CD4-positive, alpha-beta T cell treated with Interleukin-17A for 1 hour (primary cell): ENCODE measurements around the gene KCNIP4.
"Not testable (repeated sequence)": the region's sequence is repeated elsewhere in the genome, so short reads cannot be mapped to it uniquely, and the experiment has no call there.

Source experiments
- DNase-seq: peaks from one replicate; pipeline ENCODE4 v3.0.0-alpha.2; 2020

Gene KCNIP4

GRCh38 chr4:21452931-21453330, 495.6 kb downstream of the KCNIP4 start:
- no peak for DNase-seq

- DNase-seq = no peak
These were observed 497.5 kb downstream of the KCNIP4 start for GRCh38 chr4:21451032-21451431.

GRCh38 chr4:21450331-21450730, 498.2 kb downstream of the KCNIP4 start:
- DNase-seq = no peak

- DNase-seq = no peak
These were observed 501.1 kb downstream of the KCNIP4 start for GRCh38 chr4:21447301-21448054.

GRCh38 chr4:21420166-21420565, 528.4 kb downstream of the KCNIP4 start:
- no peak for DNase-seq

DNA sequence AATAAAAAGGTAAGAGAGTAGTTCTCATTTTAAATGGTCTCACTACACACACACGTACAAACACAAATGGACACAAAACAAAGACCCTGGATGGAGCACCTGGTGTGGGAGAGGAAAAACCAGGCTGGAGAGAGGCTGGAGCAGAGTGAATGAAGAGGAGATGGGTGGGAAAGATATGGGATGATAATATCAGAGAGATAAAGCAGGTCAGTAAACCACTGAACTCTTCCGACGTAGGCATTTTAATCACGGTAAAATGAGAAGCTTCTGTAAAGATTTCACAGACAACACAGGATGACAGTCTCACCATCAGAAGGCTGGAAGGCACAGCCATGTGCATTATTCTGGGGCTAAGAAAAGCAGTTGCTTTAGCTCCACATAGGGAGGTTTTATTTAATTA, 532.8 kb downstream of the KCNIP4 start:
- no peak for DNase-seq

- no peak for DNase-seq
These were observed 534.7 kb downstream of the KCNIP4 start for GRCh38 chr4:21413807-21414370.

DNA sequence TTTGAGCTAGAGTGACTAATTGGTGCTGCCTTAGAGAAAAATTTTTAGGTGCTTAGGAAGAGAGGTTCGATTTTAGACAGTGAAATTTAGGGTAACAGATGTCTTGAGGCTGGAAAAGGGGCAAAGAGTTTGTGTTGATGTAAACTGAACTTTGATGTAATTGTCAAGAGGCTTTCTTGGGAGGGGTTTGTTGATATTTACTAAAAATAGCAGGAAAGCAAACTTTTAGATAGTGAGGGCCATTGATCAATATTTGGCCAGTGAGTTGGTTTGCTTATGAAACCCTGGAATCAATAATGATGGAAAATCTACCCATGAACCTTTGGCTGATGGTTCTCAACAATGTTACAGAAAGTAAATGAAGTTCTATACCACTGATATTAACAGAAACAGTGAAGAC, 537.5 kb downstream of the KCNIP4 start:
- no peak for DNase-seq

- no peak for DNase-seq
These were observed 538.2 kb downstream of the KCNIP4 start for GRCh38 chr4:21410372-21410771.

DNA sequence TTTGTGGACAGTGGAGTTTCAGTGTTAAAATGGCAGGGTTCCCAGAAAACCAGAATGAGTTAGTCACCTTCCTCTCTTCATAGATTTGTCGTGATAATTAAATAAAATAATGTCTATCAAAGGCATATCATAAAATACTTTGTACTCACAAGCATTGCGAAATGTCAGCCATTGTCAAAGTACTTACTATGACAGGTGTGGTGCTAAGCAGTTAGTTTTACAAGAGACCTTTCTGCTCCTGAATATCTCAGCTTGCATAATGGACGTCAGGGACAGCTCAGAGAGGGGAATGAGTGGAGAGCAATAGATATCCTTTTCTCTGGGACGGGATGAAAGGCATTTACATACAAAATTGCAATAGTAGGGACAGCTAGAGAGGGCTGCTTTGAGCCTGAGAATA, 560.9 kb downstream of the KCNIP4 start:
- no peak for DNase-seq

- DNase-seq = no peak
These were observed 562.3 kb downstream of the KCNIP4 start for GRCh38 chr4:21386166-21386780.

- no peak for DNase-seq
These were observed 562.9 kb downstream of the KCNIP4 start for GRCh38 chr4:21385706-21386105.

- DNase-seq = no peak
These were observed 564.0 kb downstream of the KCNIP4 start for GRCh38 chr4:21384609-21385008.

DNA sequence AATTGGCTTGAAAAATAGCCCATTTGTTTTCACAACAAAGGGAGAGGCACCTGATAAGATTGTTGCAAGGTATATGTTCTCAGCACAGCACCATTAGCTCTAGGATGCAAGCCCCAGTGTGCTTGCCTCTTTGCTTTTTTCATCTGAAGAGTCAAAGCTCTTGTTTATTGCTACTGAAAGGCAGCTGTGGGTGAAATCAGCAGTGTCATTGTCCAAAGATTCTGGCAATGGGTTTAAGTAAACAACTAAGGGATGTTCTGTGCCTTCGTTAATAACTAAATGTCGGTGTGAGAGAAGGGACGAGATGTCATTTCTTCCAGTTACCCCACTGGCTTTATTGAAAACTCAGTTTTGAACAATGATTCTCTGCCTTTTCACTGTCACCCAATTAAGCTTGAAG, 567.7 kb downstream of the KCNIP4 start:
- no peak for DNase-seq

DNA sequence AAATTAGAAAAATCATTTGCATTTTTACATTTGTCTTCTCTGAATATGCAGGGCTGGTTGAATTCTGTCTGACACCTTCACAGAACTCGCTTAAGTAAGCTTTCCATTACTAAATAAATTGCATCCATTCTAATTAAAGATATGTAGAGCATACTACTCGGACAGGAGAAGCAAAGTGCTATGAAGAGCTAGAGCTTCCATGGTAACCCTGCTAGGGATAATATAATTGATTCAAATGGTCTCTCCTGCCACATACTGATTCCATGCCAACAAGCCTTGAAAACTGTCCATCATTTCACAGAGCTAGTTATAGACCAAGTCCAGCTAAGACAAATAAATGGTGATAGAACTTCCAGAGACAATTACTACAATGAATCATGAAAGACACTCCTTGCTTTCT, 571.5 kb downstream of the KCNIP4 start:
- DNase-seq = no peak

DNA sequence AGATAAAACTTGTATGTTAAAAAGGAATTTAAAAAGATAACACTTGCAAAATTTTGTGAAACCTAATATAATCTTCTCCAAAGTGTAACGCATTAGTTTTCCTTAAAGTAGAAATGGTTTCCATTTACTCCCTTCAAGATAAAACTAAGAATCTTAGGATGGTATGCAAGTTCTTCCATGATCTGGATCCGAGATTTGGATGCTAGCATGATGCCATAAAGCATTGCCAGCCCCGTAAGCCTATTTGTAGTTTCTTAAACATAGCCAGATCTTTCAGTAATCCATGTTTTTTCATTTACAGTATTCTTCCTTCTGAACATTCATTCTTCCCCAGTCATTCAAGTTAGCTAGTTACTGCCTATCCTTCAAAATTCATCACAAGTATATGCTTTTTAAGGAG, 572.4 kb downstream of the KCNIP4 start:
- no peak for DNase-seq

DNA sequence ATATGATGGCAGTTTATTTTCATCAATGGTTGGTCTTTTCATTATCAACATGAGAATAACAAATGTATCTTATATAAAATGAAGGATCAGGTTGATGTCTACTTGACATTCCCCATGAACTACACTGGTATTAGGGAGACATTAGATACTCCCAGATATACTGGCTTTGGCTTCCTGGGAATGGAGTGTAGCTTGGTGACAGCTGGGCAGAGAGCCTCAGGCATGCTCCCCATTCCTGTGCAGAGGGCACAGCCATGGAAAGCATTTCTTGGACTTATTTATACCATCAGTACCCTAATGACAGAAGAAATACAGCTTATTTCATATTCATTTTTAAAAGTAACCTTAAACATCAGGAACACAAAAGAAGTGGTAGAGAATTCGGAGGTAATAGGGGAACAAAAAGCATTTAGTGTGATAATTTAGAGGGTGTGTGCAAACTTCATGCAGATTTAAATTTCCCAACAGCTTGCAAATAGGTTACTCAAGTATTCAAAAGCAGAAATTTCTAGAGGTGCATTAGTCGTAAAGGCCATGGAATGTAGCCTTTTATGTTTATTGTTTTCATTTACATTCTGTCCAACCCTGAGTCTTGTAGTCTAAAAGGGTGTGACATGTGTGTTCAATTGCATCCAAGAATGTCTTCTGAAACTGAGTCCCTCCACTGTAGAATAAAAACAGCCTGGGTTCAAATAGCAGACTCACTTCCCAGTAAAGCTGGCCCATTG, 573.8 kb downstream of the KCNIP4 start:
- DNase-seq = no peak

GRCh38 chr4:21367567-21367966, 581.0 kb downstream of the KCNIP4 start:
- DNase-seq = no peak

GRCh38 chr4:21366840-21367239, 581.7 kb downstream of the KCNIP4 start:
- no peak for DNase-seq

- DNase-seq = no peak
These were observed 582.3 kb downstream of the KCNIP4 start for GRCh38 chr4:21366312-21366711.

DNA sequence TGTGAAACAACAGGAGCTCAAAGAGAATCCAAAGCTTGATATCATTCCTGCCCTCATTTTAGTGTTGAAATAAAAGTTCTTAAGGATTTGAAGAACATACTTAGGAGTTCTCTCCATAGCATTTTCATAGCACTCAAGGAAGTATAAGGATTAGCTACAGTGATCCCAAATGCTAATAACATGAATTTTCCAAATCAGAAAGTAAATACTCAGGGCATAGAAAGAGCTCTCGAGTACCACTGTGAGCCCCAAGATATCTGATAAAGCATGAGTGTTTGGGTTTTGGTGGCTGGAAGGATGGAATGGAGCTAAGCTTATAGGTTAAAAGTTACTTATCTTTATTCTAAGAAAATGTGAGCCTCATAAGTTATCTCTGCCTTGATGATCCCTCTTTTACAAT, 584.9 kb downstream of the KCNIP4 start:
- no peak for DNase-seq

GRCh38 chr4:21352354-21352753, 596.2 kb downstream of the KCNIP4 start:
- DNase-seq = not testable (repeated sequence)

DNA sequence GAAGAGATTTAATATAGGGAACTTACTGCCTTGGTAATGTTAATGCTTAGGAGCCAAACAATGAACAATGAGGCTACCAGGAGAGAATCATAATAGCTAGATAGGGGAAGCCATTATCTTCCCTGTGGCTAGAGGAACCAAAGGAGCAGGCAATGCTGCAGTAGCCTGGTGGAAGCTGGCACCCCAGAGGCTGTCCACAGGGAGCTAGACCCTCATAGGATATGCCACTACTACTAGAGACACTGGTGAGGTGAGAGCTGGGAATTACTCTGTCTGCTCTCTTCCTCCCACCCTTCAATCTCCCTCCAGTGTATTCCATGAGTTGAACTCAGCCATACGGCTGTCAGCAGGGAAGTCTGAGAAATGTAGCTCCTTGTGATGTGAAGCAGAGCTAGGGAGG, 601.4 kb downstream of the KCNIP4 start:
- DNase-seq = no peak
